CD4-positive, alpha-beta T cell (primary cell): ENCODE data around the gene PHF13. TPM values are rescaled to one million over a fixed set of nuclear protein-coding genes. Genes with fewer than 3 reads are reported as not detected.

ENCODE experiments used
- ATAC-seq: fragments of 200-7000 bp; cut with Tn5 transposase; one replicate; pipeline ENCODE4 v1.10.0; 2022; ENCODE audit warnings: mild to moderate bottlenecking; ENCODE audit not compliant: poor library complexity
- CTCF ChIA-PET: fragments of 350-600 bp; sonication (Branson Sonifier 250); formaldehyde crosslinking; loops from one replicate; lab custom pipeline; 2021; ENCODE audit warnings: antibody characterized with exemption, inconsistent platforms; lab: Charles Lee
- POLR2A ChIA-PET: fragments of 350-600 bp; sonication (Branson Sonifier 250); formaldehyde crosslinking; loops from one replicate; lab custom pipeline; 2021; ENCODE audit warnings: antibody characterized with exemption, inconsistent platforms; lab: Charles Lee
- DNase-seq, 14 experiments: peaks; one replicate each; pipeline ENCODE4 v3.0.0-alpha.2; 2013 to 2020; ENCODE audit warnings: mixed read lengths in 2 of 14
- H3K27ac ChIP-seq, 2 donors: one replicate each; pipeline versions ENCODE4 v1.5.1 to v1.7.0; 2013; ENCODE audit warnings: low read length in 2 of 2, low read depth in 1 of 2, mild to moderate bottlenecking in 1 of 2
- H3K27me3 ChIP-seq, 2 experiments: 1 replicate in 1 of 2; 2 replicates in 1 of 2; pipeline versions ENCODE4 v1.6.1 to v1.7.0; 2013; ENCODE audit warnings: low read length in 2 of 2, control low read depth in 1 of 2, mild to moderate bottlenecking in 1 of 2, moderate library complexity in 1 of 2; ENCODE audit not compliant: insufficient read depth in 2 of 2, control insufficient read depth in 1 of 2
- H3K36me3 ChIP-seq: one replicate; pipeline ENCODE4 v1.6.1; 2013; ENCODE audit warnings: low read length, control low read depth; ENCODE audit not compliant: insufficient read depth
- H3K4me1 ChIP-seq: one replicate; pipeline ENCODE4 v1.6.1; 2013; ENCODE audit warnings: low read length, control low read depth; ENCODE audit not compliant: insufficient read depth
- H3K4me3 ChIP-seq: one replicate; pipeline ENCODE4 v1.5.1; 2013; ENCODE audit warnings: mild to moderate bottlenecking, low read length, moderate library complexity
- H3K9me3 ChIP-seq, 2 experiments: 1 replicate in 1 of 2; 2 replicates in 1 of 2; pipeline versions ENCODE4 v1.6.1 to v1.7.0; 2013; ENCODE audit warnings: low read length in 2 of 2, mild to moderate bottlenecking in 2 of 2, control low read depth in 1 of 2, moderate library complexity in 1 of 2; ENCODE audit not compliant: control insufficient read depth in 1 of 2, insufficient read depth in 1 of 2
- H3K27ac Mint-ChIP-seq: one replicate; pipeline ENCODE4 v1.8.0; 2020; ENCODE audit warnings: mixed read lengths
- H3K27me3 Mint-ChIP-seq: one replicate; pipeline ENCODE4 v1.8.0; 2021; ENCODE audit warnings: mixed read lengths
- H3K36me3 Mint-ChIP-seq: one replicate; pipeline ENCODE4 v1.8.0; 2021; ENCODE audit warnings: low read depth, mixed read lengths
- H3K4me1 Mint-ChIP-seq: one replicate; pipeline ENCODE4 v1.8.0; 2021; ENCODE audit warnings: low read depth, mixed read lengths
- H3K4me3 Mint-ChIP-seq: one replicate; pipeline ENCODE4 v1.8.0; 2020; ENCODE audit warnings: mild to moderate bottlenecking, mixed read lengths
- H3K9me3 Mint-ChIP-seq: one replicate; pipeline ENCODE4 v1.8.0; 2020; ENCODE audit warnings: mixed read lengths
- CTCF ChIP-seq: fragments of 200-600 bp; IDR thresholded peaks from one replicate; pipeline ENCODE4 v1.8.0; 2022; ENCODE audit warnings: antibody characterized with exemption, mild to moderate bottlenecking
- intact Hi-C, 2 experiments: fragments of 100-400 bp; cut with DNase I in 1 of 2; cut with micrococcal nuclease in 1 of 2; formaldehyde crosslinking; loops; one replicate each; pipeline versions ENCODE4 v1.15.1 to v1.9.0; 2023 to 2025; cut with DNase I, micrococcal nuclease
- total RNA-seq, 174 experiments: library from RNA in 2 of 174; stranded (reverse) in 2 of 174; gene quantifications; one replicate each; pipeline ENCODE4 v1.2.3 and lab custom pipeline; 2021 to 2026

PHF13 gene
- total RNA-seq, 2 experiments from 2014 or later = 4.0 to 4.9 TPM

GRCh38 chr1:6586404-6586816 is 27.1 kb upstream of the PHF13 start:
- ChIA-PET POLR2A (no interaction called here), CTCF (no interaction called here)
- Histone ChIP-seq H3K4me1 (peaks cover 52% of the 10 kb centered on the region), H3K27ac (no peak overlapping the region), H3K4me3 (no peak overlapping the region), H3K27me3 (no peaks in the 10 kb centered on the region), H3K36me3 (peaks cover 43% of the 10 kb centered on the region), H3K9me3 (no peaks in the 10 kb centered on the region)
- DNase-seq (no peak), ATAC-seq (no peak)
- no peaks in the 10 kb centered on the region for H3K27me3 Mint-ChIP-seq
- intact Hi-C loops = no loop called here
- H3K4me1 Mint-ChIP-seq = peaks cover 42% of the 10 kb centered on the region
- no peaks in the 10 kb centered on the region for H3K9me3 Mint-ChIP-seq
- no peak overlapping the region for H3K27ac Mint-ChIP-seq
- no peak overlapping the region for H3K4me3 Mint-ChIP-seq
- TF ChIP-seq CTCF = no peak
- peaks cover 35% of the 10 kb centered on the region for H3K36me3 Mint-ChIP-seq

DNA sequence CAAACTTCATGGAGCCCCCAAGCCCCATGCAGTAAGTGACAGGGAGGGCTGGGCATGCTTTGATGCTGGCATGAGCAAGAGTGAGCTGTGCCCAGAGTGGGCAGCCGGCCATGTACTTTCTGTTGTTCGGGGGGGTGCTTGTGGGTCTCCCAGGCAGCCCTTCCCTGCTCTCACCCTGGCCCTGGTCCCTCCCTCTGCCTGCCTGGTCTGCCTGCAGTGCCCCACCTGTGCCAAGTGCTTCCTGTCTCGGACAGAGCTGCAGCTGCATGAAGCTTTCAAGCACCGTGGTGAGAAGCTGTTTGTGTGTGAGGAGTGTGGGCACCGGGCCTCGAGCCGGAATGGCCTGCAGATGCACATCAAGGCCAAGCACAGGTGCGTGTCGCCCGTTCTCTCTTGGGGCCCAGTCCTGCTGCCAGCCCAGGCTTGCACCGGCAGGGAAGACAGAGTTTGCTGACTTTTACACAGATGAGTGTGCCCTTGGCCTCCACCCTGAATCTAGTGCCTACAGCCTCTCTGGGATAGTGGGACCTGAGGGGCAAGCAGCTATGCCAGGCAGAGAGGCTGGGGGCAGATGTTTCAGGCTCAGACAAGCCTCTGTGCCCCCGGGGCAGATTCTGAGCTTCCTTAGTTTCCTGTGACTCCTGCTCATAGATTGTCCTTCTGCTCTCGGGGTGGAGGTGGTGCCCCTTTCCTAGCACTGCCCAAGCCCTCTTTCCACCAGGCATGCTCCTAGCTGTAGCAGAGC is 26.1 kb upstream of the PHF13 start:
- Histone ChIP-seq H3K27me3 (no peaks in the 10 kb centered on the region), H3K4me1 (peaks cover 52% of the 10 kb centered on the region), H3K27ac (peak overlapping the region in 1 of 2 donors; percentile 21), H3K36me3 (peaks cover 49% of the 10 kb centered on the region), H3K4me3 (no peak overlapping the region), H3K9me3 (no peaks in the 10 kb centered on the region)
- ChIA-PET POLR2A (interaction anchor here (3.5 kb wide), 1 partner anchor 13 kb away, joined by 19 read pairs; no protein-coding TSS in a partner anchor), CTCF (no interaction called here)
- Mint-ChIP-seq H3K9me3 (no peaks in the 10 kb centered on the region), H3K27me3 (no peaks in the 10 kb centered on the region), H3K4me1 (peaks cover 37% of the 10 kb centered on the region), H3K36me3 (peaks cover 35% of the 10 kb centered on the region), H3K4me3 (peak overlapping the region; percentile 11), H3K27ac (peak overlapping the region; percentile 55)
- intact Hi-C loops = no loop called here
- DNase-seq = no peak
- ATAC-seq = no peak
- no peak for TF ChIP-seq CTCF

- Mint-ChIP-seq H3K4me3 (no peak overlapping the region), H3K27me3 (no peaks in the 10 kb centered on the region), H3K9me3 (no peaks in the 10 kb centered on the region), H3K27ac (peak overlapping the region; percentile 55), H3K36me3 (peaks cover 35% of the 10 kb centered on the region), H3K4me1 (peaks cover 35% of the 10 kb centered on the region)
- DNase-seq = no peak
- H3K4me1 ChIP-seq = peaks cover 55% of the 10 kb centered on the region
- ChIA-PET CTCF (no interaction called here), POLR2A (interaction anchor here (1.5 to 3.5 kb wide), 3 partner anchors 8 to 13 kb away, joined by 6 to 19 read pairs (median 7); partner anchors contain the start of gene ZBTB48)
- no peak overlapping the region for H3K27ac ChIP-seq
- H3K4me3 ChIP-seq = no peak overlapping the region
- H3K36me3 ChIP-seq = peaks cover 55% of the 10 kb centered on the region
- TF ChIP-seq CTCF = no peak
- no peaks in the 10 kb centered on the region for H3K27me3 ChIP-seq
- intact Hi-C loops = no loop called here
- no peaks in the 10 kb centered on the region for H3K9me3 ChIP-seq
- no peak for ATAC-seq
Observed at GRCh38 chr1:6588128-6588892, 25.2 kb upstream of the PHF13 start.
